Trophoblast cell (in vitro differentiated cells and primary cell): Measurements from ENCODE around the gene KCNAB2.

ENCODE experiments used
- DNase-seq, 2 donors: peaks; one replicate each; pipeline ENCODE4 v3.0.0-alpha.2; 2016
- H2AFZ ChIP-seq: 2 replicates; pipeline ENCODE4 v1.6.1; 2013; ENCODE audit warnings: low read length, moderate library complexity, mild to moderate bottlenecking; ENCODE audit not compliant: insufficient read depth, poor library complexity
- H2AK5ac ChIP-seq: 2 replicates; pipeline ENCODE4 v1.6.1; 2013; ENCODE audit warnings: mild to moderate bottlenecking, low read length
- H2BK120ac ChIP-seq: 2 replicates; pipeline ENCODE4 v1.6.1; 2013; ENCODE audit warnings: low read length, mild to moderate bottlenecking, moderate library complexity; ENCODE audit not compliant: insufficient read depth, poor library complexity
- H2BK12ac ChIP-seq: 2 replicates; pipeline ENCODE4 v1.6.1; 2013; ENCODE audit warnings: mild to moderate bottlenecking, low read length, moderate library complexity
- H2BK5ac ChIP-seq: 2 replicates; pipeline ENCODE4 v1.6.1; 2013; ENCODE audit warnings: low read length, low read depth, moderate library complexity, mild to moderate bottlenecking; ENCODE audit not compliant: poor library complexity
- H3K14ac ChIP-seq: 2 replicates; pipeline ENCODE4 v1.6.1; 2013; ENCODE audit warnings: mild to moderate bottlenecking, low read length
- H3K18ac ChIP-seq: 2 replicates; pipeline ENCODE4 v1.6.1; 2013; ENCODE audit warnings: mild to moderate bottlenecking, low read length
- H3K23ac ChIP-seq: 2 replicates; pipeline ENCODE4 v1.6.1; 2013; ENCODE audit warnings: low read length
- H3K27ac ChIP-seq: 2 replicates; pipeline ENCODE4 v1.5.1; 2013; ENCODE audit warnings: low read depth, mild to moderate bottlenecking, inconsistent platforms, low read length, moderate library complexity
- H3K27me3 ChIP-seq: 2 replicates; pipeline ENCODE4 v1.6.1; 2013; ENCODE audit warnings: inconsistent platforms, mild to moderate bottlenecking, low read length, moderate library complexity; ENCODE audit not compliant: insufficient read depth
- H3K36me3 ChIP-seq, 2 experiments: 1 replicate in 1 of 2; 2 replicates in 1 of 2; pipeline ENCODE4 v1.6.1; 2013; ENCODE audit warnings: low read length in 2 of 2, mild to moderate bottlenecking in 2 of 2, moderate library complexity in 1 of 2; ENCODE audit not compliant: insufficient read depth in 2 of 2, control insufficient read depth in 1 of 2
- H3K4ac ChIP-seq: 2 replicates; pipeline ENCODE4 v1.6.1; 2013; ENCODE audit warnings: low read depth, mild to moderate bottlenecking, low read length, moderate library complexity
- H3K4me1 ChIP-seq, 2 experiments: 1 replicate in 1 of 2; 2 replicates in 1 of 2; pipeline ENCODE4 v1.6.1; 2013; ENCODE audit warnings: low read length in 2 of 2, mild to moderate bottlenecking in 2 of 2, moderate library complexity in 1 of 2; ENCODE audit not compliant: insufficient read depth in 2 of 2, control insufficient read depth in 1 of 2
- H3K4me2 ChIP-seq: 2 replicates; pipeline ENCODE4 v1.6.1; 2013; ENCODE audit warnings: inconsistent platforms, mild to moderate bottlenecking, low read length, moderate library complexity
- H3K4me3 ChIP-seq: 2 replicates; pipeline ENCODE4 v1.5.1; 2013; ENCODE audit warnings: mild to moderate bottlenecking, low read depth, low read length, inconsistent platforms
- H3K79me1 ChIP-seq: one replicate; pipeline ENCODE4 v1.6.1; 2013; ENCODE audit warnings: low read length
- H3K79me2 ChIP-seq: 2 replicates; pipeline ENCODE4 v1.6.1; 2013; ENCODE audit warnings: low read length, mild to moderate bottlenecking; ENCODE audit not compliant: control insufficient read depth, insufficient read depth, poor library complexity
- H3K9ac ChIP-seq: 2 replicates; pipeline ENCODE4 v1.6.1; 2013; ENCODE audit warnings: mild to moderate bottlenecking, low read length
- H3K9me3 ChIP-seq: 2 replicates; pipeline ENCODE4 v1.6.1; 2013; ENCODE audit warnings: low read depth, mild to moderate bottlenecking, control low read depth, inconsistent platforms, low read length; ENCODE audit not compliant: insufficient read depth
- H4K12ac ChIP-seq: 2 replicates; pipeline ENCODE4 v1.6.1; 2013; ENCODE audit warnings: low read depth, mild to moderate bottlenecking, low read length, moderate library complexity
- H4K8ac ChIP-seq: 2 replicates; pipeline ENCODE4 v1.6.1; 2013; ENCODE audit warnings: low read depth, mild to moderate bottlenecking, low read length, moderate library complexity
- H4K91ac ChIP-seq: one replicate; pipeline ENCODE4 v1.6.1; 2013; ENCODE audit warnings: low read depth, mild to moderate bottlenecking, low read length, moderate library complexity
- WGBS: extraction: QIAGEN DNeasy Blood & Tissue Kit; methylation state at CpG from one replicate; pipeline ENCODE4 v1.1.7; 2013; ENCODE audit warnings: missing lambda C conversion rate; ENCODE audit not compliant: insufficient read length, insufficient coverage; ENCODE audit errors: extremely low coverage; 5-methylcytosine and 5-hydroxymethylcytosine counted together

Gene KCNAB2

GRCh38 chr1:6141592-6141991 is 95.9 kb downstream of the KCNAB2 start:
- Histone ChIP-seq H2BK12ac (no peak overlapping the region), H4K12ac (no peak overlapping the region), H2BK5ac (no peak overlapping the region), H3K27me3 (no peaks in the 10 kb centered on the region), H2AK5ac (no peak overlapping the region), H4K8ac (no peak overlapping the region), H2AFZ (no peak overlapping the region), H3K4me2 (no peak overlapping the region), H3K18ac (no peak overlapping the region), H3K79me2 (no peaks in the 10 kb centered on the region), H3K9me3 (no peaks in the 10 kb centered on the region), H3K79me1 (no peaks in the 10 kb centered on the region), H2BK120ac (no peak overlapping the region), H3K27ac (no peak overlapping the region), H4K91ac (no peak overlapping the region), H3K4me3 (no peak overlapping the region), H3K9ac (no peak overlapping the region), H3K4me1 (no peaks in the 10 kb centered on the region), H3K23ac (no peak overlapping the region), H3K4ac (no peak overlapping the region), H3K14ac (no peak overlapping the region), H3K36me3 (no peaks in the 10 kb centered on the region)
- no CpG with 5 or more reads among the region's 7 CpGs for WGBS
- DNase-seq = no peak

- Histone ChIP-seq H3K79me2 (no peaks in the 10 kb centered on the region), H3K27me3 (no peaks in the 10 kb centered on the region), H3K4me2 (no peak overlapping the region), H3K79me1 (no peaks in the 10 kb centered on the region), H3K23ac (no peak overlapping the region), H3K36me3 (no peaks in the 10 kb centered on the region), H3K4me1 (no peaks in the 10 kb centered on the region), H2BK120ac (no peak overlapping the region), H2AFZ (no peak overlapping the region), H3K18ac (no peak overlapping the region), H3K4ac (no peak overlapping the region), H4K91ac (no peak overlapping the region), H3K27ac (no peak overlapping the region), H4K12ac (no peak overlapping the region), H3K9ac (no peak overlapping the region), H3K14ac (no peak overlapping the region), H3K4me3 (no peak overlapping the region), H2BK12ac (no peak overlapping the region), H2AK5ac (no peak overlapping the region), H3K9me3 (no peaks in the 10 kb centered on the region), H4K8ac (no peak overlapping the region), H2BK5ac (no peak overlapping the region)
- no CpG with 5 or more reads among the region's 33 CpGs for WGBS
- DNase-seq = no peak
Measured at GRCh38 chr1:6142036-6142621, 96.4 kb downstream of the KCNAB2 start.

GRCh38 chr1:6142734-6143133 is 97.0 kb downstream of the KCNAB2 start:
- no CpG with 5 or more reads among the region's 4 CpGs for WGBS

GRCh38 chr1:6143395-6143794 is 97.7 kb downstream of the KCNAB2 start:
- H3K9ac ChIP-seq = no peak overlapping the region
- no peak overlapping the region for H3K4me3 ChIP-seq
- no peaks in the 10 kb centered on the region for H3K36me3 ChIP-seq
- no CpG with 5 or more reads among the region's 4 CpGs for WGBS
- H3K27me3 ChIP-seq = no peaks in the 10 kb centered on the region
- H4K12ac ChIP-seq = no peak overlapping the region
- H3K27ac ChIP-seq = no peak overlapping the region
- no peak overlapping the region for H4K91ac ChIP-seq
- peaks cover 0 to under 1% of the 10 kb centered on the region in 2 experiments for H3K4me1 ChIP-seq
- no peak overlapping the region for H4K8ac ChIP-seq
- no peak overlapping the region for H2BK120ac ChIP-seq
- no peak overlapping the region for H2AK5ac ChIP-seq
- H2BK5ac ChIP-seq = no peak overlapping the region
- H2AFZ ChIP-seq = no peak overlapping the region
- H3K9me3 ChIP-seq = peaks cover 2% of the 10 kb centered on the region
- H2BK12ac ChIP-seq = no peak overlapping the region
- H3K79me2 ChIP-seq = no peaks in the 10 kb centered on the region
- no peak overlapping the region for H3K14ac ChIP-seq
- no peak overlapping the region for H3K18ac ChIP-seq
- H3K4ac ChIP-seq = no peak overlapping the region
- no peak overlapping the region for H3K4me2 ChIP-seq
- no peak overlapping the region for H3K23ac ChIP-seq
- H3K79me1 ChIP-seq = no peaks in the 10 kb centered on the region
- DNase-seq = no peak

More at GRCh38 chr1:6142734-6143133, 97.0 kb downstream of the KCNAB2 start:
- H3K9me3 ChIP-seq = peaks cover 2% of the 10 kb centered on the region
- no peak overlapping the region for H2BK5ac ChIP-seq
- H3K9ac ChIP-seq = no peak overlapping the region
- no peak overlapping the region for H3K23ac ChIP-seq
- DNase-seq = no peak
- H3K27ac ChIP-seq = no peak overlapping the region
- H3K79me2 ChIP-seq = no peaks in the 10 kb centered on the region
- no peaks in the 10 kb centered on the region for H3K79me1 ChIP-seq
- H2BK12ac ChIP-seq = no peak overlapping the region
- H2AFZ ChIP-seq = no peak overlapping the region
- H3K4ac ChIP-seq = no peak overlapping the region
- no peak overlapping the region for H3K4me3 ChIP-seq
- no peak overlapping the region for H2BK120ac ChIP-seq
- H4K8ac ChIP-seq = no peak overlapping the region
- H3K14ac ChIP-seq = no peak overlapping the region
- no peak overlapping the region for H2AK5ac ChIP-seq
- no peak overlapping the region for H3K4me2 ChIP-seq
- H4K91ac ChIP-seq = no peak overlapping the region
- H3K27me3 ChIP-seq = no peaks in the 10 kb centered on the region
- no peaks in the 10 kb centered on the region for H3K36me3 ChIP-seq
- no peak overlapping the region for H3K18ac ChIP-seq
- no peaks in the 10 kb centered on the region for H3K4me1 ChIP-seq
- no peak overlapping the region for H4K12ac ChIP-seq
